Mucosa of rectum (tissue), 2 donors: ENCODE measurements around the gene SCNN1B.
A peak's percentile ranks its signal among the peaks of the same experiment; 100 is the strongest.

Experiments used
- H3K27ac ChIP-seq, 2 donors: one replicate each; pipeline ENCODE4 v1.7.0; 2013; ENCODE audit warnings: inconsistent platforms in 2 of 2, low read depth in 2 of 2, low read length in 2 of 2
- H3K27me3 ChIP-seq, 2 donors: one replicate each; pipeline ENCODE4 v1.7.0; 2013; ENCODE audit warnings: low read length in 2 of 2; ENCODE audit not compliant: control insufficient read depth in 2 of 2, insufficient read depth in 2 of 2
- H3K36me3 ChIP-seq, 2 donors: one replicate each; pipeline ENCODE4 v1.7.0; 2013; ENCODE audit warnings: low read length in 2 of 2; ENCODE audit not compliant: control insufficient read depth in 2 of 2, insufficient read depth in 2 of 2
- H3K4me1 ChIP-seq, 2 donors: one replicate each; pipeline ENCODE4 v1.7.0; 2013; ENCODE audit warnings: low read length in 2 of 2, mild to moderate bottlenecking in 1 of 2; ENCODE audit not compliant: control insufficient read depth in 2 of 2, insufficient read depth in 2 of 2
- H3K4me3 ChIP-seq, 2 donors: one replicate each; pipeline ENCODE4 v1.7.0; 2013; ENCODE audit warnings: low read length in 2 of 2
- H3K9ac ChIP-seq, 2 donors: one replicate each; pipeline ENCODE4 v1.7.0; 2013; ENCODE audit warnings: low read length in 2 of 2, low read depth in 1 of 2, mild to moderate bottlenecking in 1 of 2
- H3K9me3 ChIP-seq, 2 donors: one replicate each; pipeline ENCODE4 v1.7.0; 2013; ENCODE audit warnings: low read length in 2 of 2; ENCODE audit not compliant: control insufficient read depth in 2 of 2
- donor health status: healthy.
- donor health status: Normal muscosa, but diverticular disease.

SCNN1B gene

DNA sequence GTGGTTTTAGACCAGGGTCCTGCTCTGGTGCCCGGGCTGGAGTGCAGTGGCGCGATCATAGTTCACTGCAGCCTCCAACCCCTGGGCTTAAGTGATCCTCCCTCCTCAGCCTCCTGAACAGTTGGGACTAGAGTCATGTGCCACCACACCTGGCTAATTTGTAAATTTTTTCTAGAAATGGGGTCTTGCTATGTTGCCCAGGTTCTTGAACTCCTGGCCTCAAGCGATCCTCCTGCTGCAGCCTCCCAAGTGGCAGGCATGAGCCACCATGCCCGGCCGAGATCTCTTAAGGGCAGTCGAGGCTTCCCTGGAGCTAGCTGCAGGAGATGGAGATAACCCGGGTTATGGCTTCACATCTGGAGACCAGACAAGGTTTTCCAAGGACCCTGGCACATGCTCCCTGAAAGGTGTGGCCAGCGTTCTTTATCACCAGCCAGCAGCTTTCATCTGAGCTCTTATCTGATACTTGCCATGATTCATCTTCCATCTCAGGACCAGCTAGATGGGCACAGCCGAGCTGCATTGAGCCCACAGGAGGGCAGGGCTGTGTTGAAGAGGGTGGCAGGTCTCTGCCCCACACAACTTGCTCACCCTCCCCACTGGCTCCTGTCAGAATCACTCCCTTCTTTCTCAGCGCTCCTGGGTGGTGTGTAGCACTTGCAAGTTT is 28.6 kb downstream of the SCNN1B start:
- Histone ChIP-seq H3K36me3 (no peaks in the 10 kb centered on the region), H3K9me3 (no peaks in the 10 kb centered on the region), H3K9ac (no peak overlapping the region), H3K27ac (no peak overlapping the region), H3K4me1 (peaks cover 8 to 19% of the 10 kb centered on the region in 2 donors), H3K4me3 (no peak overlapping the region), H3K27me3 (no peaks in the 10 kb centered on the region)

DNA sequence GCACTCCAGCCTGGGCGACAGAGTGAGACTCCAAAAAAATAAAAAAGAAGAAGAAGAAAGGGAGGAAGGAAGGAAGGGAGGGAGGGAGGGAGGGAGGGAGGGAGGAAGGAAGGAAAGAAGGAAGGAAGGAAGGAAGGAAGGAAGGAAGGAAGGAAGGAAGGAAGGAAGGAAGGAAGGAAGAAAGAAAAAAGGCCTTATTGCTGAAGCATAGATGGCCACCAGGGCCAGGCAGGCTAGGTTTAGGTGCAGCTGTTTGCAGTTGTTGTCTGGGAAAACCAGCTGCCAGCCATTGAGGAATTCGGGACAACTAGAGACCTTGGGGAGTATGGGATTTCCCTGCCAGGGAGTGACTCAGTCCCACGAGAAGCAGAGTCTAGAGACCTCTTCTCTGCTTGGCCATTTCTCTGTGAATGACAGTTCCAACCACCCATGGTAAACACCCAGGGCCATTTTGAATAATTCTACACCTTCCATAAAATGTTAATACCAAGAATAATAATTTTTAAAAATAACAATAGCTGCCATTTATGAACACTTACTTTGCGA is 31.0 kb downstream of the SCNN1B start:
- no peak overlapping the region for H3K27ac ChIP-seq

DNA sequence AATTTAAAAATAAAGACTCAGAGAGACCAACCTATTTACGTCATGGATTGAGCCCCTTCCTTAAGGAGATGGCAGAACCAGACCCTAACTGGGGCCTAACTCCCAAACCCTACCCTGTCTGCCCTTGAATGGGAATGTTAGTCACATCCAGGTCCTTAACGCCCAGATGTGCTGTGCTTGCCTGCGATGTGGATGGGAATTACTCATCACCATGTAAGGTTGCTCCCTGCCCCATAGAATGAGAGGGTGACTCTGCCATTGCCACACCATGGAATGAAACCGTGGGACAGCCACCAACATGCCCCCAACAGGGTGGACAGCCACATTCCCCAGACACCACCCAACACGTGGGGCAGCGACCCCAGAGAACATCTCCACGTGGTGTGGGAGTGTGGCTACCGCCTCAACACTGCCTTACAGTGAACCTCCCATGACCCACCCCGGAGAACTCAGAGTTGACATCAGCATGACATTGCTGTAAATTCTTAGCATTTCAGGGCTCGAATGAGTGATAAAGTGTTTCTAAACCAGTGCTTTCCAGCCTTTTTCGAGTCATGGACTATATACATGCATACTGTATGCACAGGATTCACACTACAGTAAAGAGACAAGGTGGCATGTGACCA is 31.8 kb downstream of the SCNN1B start:
- Histone ChIP-seq H3K4me3 (no peak overlapping the region), H3K9ac (no peak overlapping the region), H3K36me3 (no peaks in the 10 kb centered on the region), H3K4me1 (peaks cover 11 to 36% of the 10 kb centered on the region in 2 donors), H3K27ac (peak overlapping the region; percentile 28 to 61), H3K9me3 (no peaks in the 10 kb centered on the region), H3K27me3 (no peaks in the 10 kb centered on the region)

More for the DNA sequence above, 31.0 kb downstream of the SCNN1B start:
- Histone ChIP-seq H3K36me3 (no peaks in the 10 kb centered on the region), H3K4me1 (peaks cover 11 to 36% of the 10 kb centered on the region in 2 donors), H3K9ac (no peak overlapping the region), H3K27me3 (no peaks in the 10 kb centered on the region), H3K9me3 (no peaks in the 10 kb centered on the region), H3K4me3 (no peak overlapping the region)

DNA sequence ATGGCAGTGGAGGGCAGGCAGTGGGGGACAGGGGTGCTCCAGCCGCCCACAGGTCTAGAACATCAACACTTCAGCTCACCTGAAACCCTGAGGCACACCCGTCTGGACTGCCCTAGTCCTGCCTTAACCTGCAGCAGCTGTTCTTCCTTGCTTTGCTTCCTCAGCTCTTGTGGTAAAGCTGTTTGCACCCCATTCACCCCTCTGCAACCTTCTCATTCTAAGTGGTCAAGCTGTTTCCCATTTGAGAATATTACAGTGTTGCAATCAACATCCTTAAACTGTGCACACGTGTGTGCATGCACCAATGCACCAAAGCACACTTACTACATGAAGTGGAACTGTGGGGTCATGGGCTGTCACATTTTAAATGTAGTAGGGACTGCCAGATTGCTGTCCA is 32.4 kb downstream of the SCNN1B start:
- Histone ChIP-seq H3K4me1 (peaks cover 11 to 36% of the 10 kb centered on the region in 2 donors), H3K4me3 (no peak overlapping the region), H3K9me3 (no peaks in the 10 kb centered on the region), H3K9ac (no peak overlapping the region), H3K27me3 (no peaks in the 10 kb centered on the region), H3K36me3 (no peaks in the 10 kb centered on the region), H3K27ac (peak overlapping the region; percentile 28 to 61)

DNA sequence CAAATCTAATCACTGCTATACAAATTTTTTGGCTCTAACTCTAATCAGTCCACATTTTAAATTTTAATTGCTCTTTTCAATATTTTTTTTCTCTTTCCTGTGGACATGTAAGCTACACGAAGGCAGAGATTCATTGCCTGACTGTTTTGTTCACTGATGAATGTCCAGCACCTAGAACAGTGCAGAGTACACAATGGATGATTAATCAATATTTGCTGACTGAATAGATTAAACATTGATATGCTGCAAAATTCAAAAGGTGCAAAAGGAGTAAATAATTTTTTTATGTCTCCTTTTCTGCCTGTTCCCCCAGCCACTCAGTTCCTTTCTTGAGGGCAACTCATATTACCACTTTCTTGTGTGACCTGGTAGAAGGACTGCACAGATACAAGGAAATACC is 32.8 kb downstream of the SCNN1B start:
- Histone ChIP-seq H3K27ac (peak overlapping the region in 1 of 2 donors; percentile 69), H3K4me1 (peaks cover 11 to 36% of the 10 kb centered on the region in 2 donors), H3K9me3 (no peaks in the 10 kb centered on the region), H3K27me3 (no peaks in the 10 kb centered on the region), H3K36me3 (no peaks in the 10 kb centered on the region), H3K9ac (no peak overlapping the region), H3K4me3 (no peak overlapping the region)

DNA sequence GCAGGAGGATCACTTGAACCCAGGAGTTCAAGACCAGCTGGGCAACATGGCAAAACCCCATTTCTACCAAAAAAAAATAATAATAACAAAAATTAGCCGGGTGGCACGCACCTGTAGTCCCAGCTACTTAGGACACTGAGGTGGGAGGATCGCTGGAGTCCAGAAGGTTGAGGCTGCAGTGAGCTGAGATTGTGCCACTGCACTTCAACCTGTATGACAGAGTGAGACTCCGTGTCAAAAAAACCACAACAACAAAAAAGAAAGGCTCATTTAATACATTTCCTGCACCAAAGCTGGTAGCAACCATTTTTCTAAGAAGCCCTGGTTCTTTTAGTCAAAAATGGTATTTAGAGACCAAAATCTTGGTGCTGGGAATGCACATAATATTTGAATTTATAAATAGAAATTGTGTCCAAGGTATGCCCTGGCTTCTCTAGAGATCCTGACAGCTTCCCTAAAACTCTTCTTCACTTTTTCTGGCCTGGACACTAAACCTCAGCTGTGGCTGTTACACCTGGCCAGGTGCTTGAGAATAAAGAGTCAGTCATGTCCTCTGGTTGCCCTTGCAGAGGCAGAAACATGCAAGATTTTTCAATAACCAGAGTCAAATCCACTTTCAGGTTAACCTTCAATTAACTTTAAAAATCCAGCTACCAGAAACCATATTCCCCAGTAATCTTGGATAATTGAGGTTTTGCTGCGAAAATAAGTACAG is 35.9 kb downstream of the SCNN1B start:
- Histone ChIP-seq H3K27me3 (no peaks in the 10 kb centered on the region), H3K4me1 (peaks cover 18 to 40% of the 10 kb centered on the region in 2 donors), H3K36me3 (no peaks in the 10 kb centered on the region), H3K27ac (peak overlapping the region in 1 of 2 donors; percentile 23), H3K9me3 (no peaks in the 10 kb centered on the region), H3K4me3 (no peak overlapping the region), H3K9ac (no peak overlapping the region)

DNA sequence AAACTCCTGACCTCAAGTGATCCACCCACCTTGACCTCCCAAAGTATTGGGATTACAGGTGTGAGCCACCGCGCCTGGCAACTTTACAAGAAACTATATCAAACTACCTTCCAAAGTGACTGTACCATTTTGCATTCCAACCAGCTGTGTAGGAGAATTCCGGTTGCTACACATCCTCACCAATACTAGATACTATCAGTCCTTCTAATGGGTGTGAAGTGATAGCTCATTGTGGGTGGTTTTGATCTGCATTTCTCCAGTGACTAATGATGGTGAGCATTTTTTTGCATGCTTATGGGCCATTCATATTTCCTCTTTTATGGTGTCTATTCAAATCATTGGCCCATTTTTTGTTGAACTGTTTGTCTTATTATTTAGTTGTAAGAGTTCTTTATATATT is 37.7 kb downstream of the SCNN1B start:
- Histone ChIP-seq H3K4me1 (peaks cover 15 to 33% of the 10 kb centered on the region in 2 donors), H3K9me3 (no peaks in the 10 kb centered on the region)

DNA sequence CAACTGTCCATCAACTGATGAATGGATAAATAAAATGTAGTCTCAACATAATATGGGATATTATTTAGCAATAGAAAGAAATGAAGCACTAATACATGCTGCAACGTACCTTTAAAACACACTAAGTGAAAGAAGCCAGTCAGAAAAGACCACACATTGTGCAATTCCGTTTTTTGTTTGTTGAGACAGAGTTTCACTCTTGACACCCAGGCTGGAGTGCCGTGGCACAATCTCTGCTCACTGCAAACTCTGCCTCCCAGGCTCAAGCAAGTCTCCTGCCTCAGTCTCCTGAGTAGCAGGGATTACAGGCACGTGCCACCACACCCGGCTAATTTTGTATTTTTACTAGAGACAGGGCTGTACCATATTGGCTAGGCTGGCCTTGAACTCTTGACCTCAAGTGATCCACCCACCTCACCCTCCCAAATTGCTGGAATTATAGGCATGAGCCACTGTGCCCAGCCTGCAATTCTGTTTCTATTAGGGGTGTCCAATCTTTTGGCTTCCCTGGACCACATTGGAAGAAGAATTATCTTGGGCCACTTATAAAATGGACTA is 40.1 kb downstream of the SCNN1B start:
- no peaks in the 10 kb centered on the region for H3K36me3 ChIP-seq
- peak overlapping the region in 1 of 2 donors; percentile 10 for H3K27ac ChIP-seq
- H3K27me3 ChIP-seq: no peaks in the 10 kb centered on the region
- no peaks in the 10 kb centered on the region for H3K9me3 ChIP-seq
- no peak overlapping the region for H3K4me3 ChIP-seq
- peaks cover 7 to 16% of the 10 kb centered on the region in 2 donors for H3K4me1 ChIP-seq
- H3K9ac ChIP-seq: no peak overlapping the region

More for the DNA sequence above, 37.7 kb downstream of the SCNN1B start:
- Histone ChIP-seq H3K9ac (no peak overlapping the region), H3K27me3 (no peaks in the 10 kb centered on the region), H3K27ac (no peak overlapping the region), H3K4me3 (no peak overlapping the region), H3K36me3 (no peaks in the 10 kb centered on the region)

DNA sequence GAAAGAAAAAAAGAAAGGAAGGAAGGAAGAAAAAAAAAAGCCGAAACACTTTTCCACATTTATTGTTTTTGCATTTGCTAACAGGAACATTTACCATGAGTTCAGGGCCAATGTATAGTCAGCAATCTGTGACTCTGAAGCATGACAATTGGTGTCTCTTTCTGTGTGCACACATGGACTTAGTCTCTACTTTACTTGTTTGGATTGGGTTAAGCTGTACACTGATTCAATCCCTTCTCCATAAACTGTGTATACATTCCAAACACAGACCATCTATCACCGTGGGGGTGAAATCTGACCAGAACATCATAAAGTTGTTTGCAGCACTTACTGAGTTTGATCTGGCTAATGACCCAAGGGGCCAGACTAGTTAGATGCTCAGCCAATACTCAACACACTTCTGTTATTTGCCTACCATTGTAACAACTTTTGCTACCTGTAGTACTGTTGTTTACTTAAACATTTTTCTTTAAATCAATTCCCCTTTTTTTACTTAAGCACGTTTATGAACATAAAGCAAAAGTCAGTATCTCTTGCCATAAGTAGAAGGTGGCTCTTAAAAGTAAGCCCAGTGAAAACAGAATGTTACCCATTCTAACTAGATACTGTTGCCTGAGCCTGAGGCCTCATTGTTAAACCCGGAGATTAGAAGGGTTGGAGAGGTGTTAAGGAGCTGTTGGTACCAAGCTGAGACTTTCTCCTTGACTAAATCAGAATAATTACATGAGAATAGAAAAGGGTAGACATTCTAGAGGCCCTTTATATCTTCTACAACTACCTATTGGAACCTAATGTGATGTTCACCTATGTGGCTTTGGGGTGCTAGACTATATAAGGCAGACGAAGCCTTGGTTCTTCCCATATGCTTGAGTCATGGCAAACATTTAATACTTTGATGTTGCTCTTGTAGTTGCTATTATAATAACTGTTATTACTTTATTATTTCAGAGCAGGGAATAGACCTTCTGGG is 41.8 kb downstream of the SCNN1B start:
- no peaks in the 10 kb centered on the region for H3K36me3 ChIP-seq
- H3K4me1 ChIP-seq: peaks cover 7 to 10% of the 10 kb centered on the region in 2 donors
- no peaks in the 10 kb centered on the region for H3K9me3 ChIP-seq
- no peak overlapping the region for H3K27ac ChIP-seq
- no peak overlapping the region for H3K4me3 ChIP-seq
- no peak overlapping the region for H3K9ac ChIP-seq
- no peaks in the 10 kb centered on the region for H3K27me3 ChIP-seq
